Liver (tissue), 9 donors: ENCODE measurements around the gene TTC9C. TPM values are rescaled to one million over a fixed set of nuclear protein-coding genes. Genes with fewer than 3 reads are reported as not detected.

Experiments used
- DNase-seq: peaks from one replicate; pipeline ENCODE4 v3.0.0-alpha.2; 2017; ENCODE audit warnings: low spot score
- H3K27ac ChIP-seq, 2 donors: one replicate each; pipeline ENCODE4 v1.7.0; 2013; ENCODE audit warnings: inconsistent platforms in 2 of 2, low read length in 2 of 2, control low read depth in 1 of 2, low read depth in 1 of 2, mild to moderate bottlenecking in 1 of 2
- H3K27me3 ChIP-seq, 4 donors: one replicate each; pipeline versions ENCODE4 v1.6.1 to v1.7.0; 2013; ENCODE audit warnings: low read length in 3 of 4, inconsistent platforms in 1 of 4, mild to moderate bottlenecking in 1 of 4, moderate library complexity in 1 of 4; ENCODE audit not compliant: control insufficient read depth in 4 of 4, insufficient read depth in 4 of 4
- H3K36me3 ChIP-seq, 4 donors: one replicate each; pipeline versions ENCODE4 v1.6.1 to v1.7.0; 2013; ENCODE audit warnings: low read length in 3 of 4, mild to moderate bottlenecking in 3 of 4, low read depth in 1 of 4, moderate library complexity in 1 of 4; ENCODE audit not compliant: control insufficient read depth in 4 of 4, insufficient read depth in 3 of 4
- H3K4me1 ChIP-seq, 4 donors: one replicate each; pipeline versions ENCODE4 v1.6.1 to v1.7.0; 2013; ENCODE audit warnings: low read length in 3 of 4, mild to moderate bottlenecking in 3 of 4, moderate library complexity in 1 of 4; ENCODE audit not compliant: control insufficient read depth in 4 of 4, insufficient read depth in 4 of 4
- H3K4me3 ChIP-seq, 3 donors: one replicate each; pipeline versions ENCODE4 v1.6.1 to v1.7.0; 2013; ENCODE audit warnings: low read length in 3 of 3, control low read depth in 1 of 3, low read depth in 1 of 3, mild to moderate bottlenecking in 1 of 3
- H3K9ac ChIP-seq, 2 donors: one replicate each; pipeline ENCODE4 v1.7.0; 2013; ENCODE audit warnings: low read length in 2 of 2, mild to moderate bottlenecking in 2 of 2, moderate library complexity in 2 of 2, control low read depth in 1 of 2, low read depth in 1 of 2
- H3K9me3 ChIP-seq, 4 donors: one replicate each; pipeline versions ENCODE4 v1.6.1 to v1.7.0; 2013; ENCODE audit warnings: low read length in 3 of 4; ENCODE audit not compliant: control insufficient read depth in 4 of 4
- ATF3 ChIP-seq: IDR thresholded peaks from 2 replicates; pipeline ENCODE4 v1.6.1; 2016; ENCODE audit warnings: antibody characterized with exemption
- EGR1 ChIP-seq, 2 donors: IDR thresholded peaks; 2 replicates each; pipeline ENCODE4 v1.6.1; 2016 to 2018; ENCODE audit warnings: antibody characterized with exemption in 2 of 2, low read depth in 2 of 2
- FOXA1 ChIP-seq: IDR thresholded peaks from 2 replicates; pipeline ENCODE4 v1.6.1; 2016; ENCODE audit warnings: antibody characterized with exemption
- FOXA2 ChIP-seq: IDR thresholded peaks from 2 replicates; pipeline ENCODE4 v1.6.1; 2016; ENCODE audit warnings: antibody characterized with exemption
- GABPA ChIP-seq, 2 donors: IDR thresholded peaks in 1 of 2; conservative IDR thresholded peaks in 1 of 2; 2 replicates each; pipeline ENCODE4 v1.6.1; 2016; ENCODE audit warnings: antibody characterized with exemption in 2 of 2, mild to moderate bottlenecking in 1 of 2, moderate library complexity in 1 of 2
- HNF4A ChIP-seq, 2 donors: conservative IDR thresholded peaks; 2 replicates each; pipeline ENCODE4 v1.6.1; 2016; ENCODE audit warnings: antibody characterized with exemption in 2 of 2, mild to moderate bottlenecking in 2 of 2
- HNF4G ChIP-seq: IDR thresholded peaks from 2 replicates; pipeline ENCODE4 v1.6.1; 2016; ENCODE audit warnings: antibody characterized with exemption
- JUND ChIP-seq, 2 donors: IDR thresholded peaks; 2 replicates each; pipeline ENCODE4 v1.6.1; 2016; ENCODE audit warnings: antibody characterized with exemption in 2 of 2
- MAX ChIP-seq: IDR thresholded peaks from 2 replicates; pipeline ENCODE4 v1.6.1; 2016; ENCODE audit warnings: antibody characterized with exemption
- NR2F2 ChIP-seq: IDR thresholded peaks from 2 replicates; pipeline ENCODE4 v1.6.1; 2016; ENCODE audit warnings: antibody characterized with exemption
- RAD21 ChIP-seq, 2 donors: IDR thresholded peaks; 2 replicates each; pipeline ENCODE4 v1.6.1; 2016; ENCODE audit warnings: antibody characterized with exemption in 2 of 2, mild to moderate bottlenecking in 2 of 2
- REST ChIP-seq: IDR thresholded peaks from 2 replicates; pipeline ENCODE4 v1.6.1; 2016; ENCODE audit warnings: antibody characterized with exemption, mild to moderate bottlenecking
- RXRA ChIP-seq, 2 donors: IDR thresholded peaks; 2 replicates each; pipeline ENCODE4 v1.6.1; 2017 to 2018; ENCODE audit warnings: antibody characterized with exemption in 2 of 2, mild to moderate bottlenecking in 1 of 2
- SP1 ChIP-seq: IDR thresholded peaks from 2 replicates; pipeline ENCODE4 v1.6.1; 2018; ENCODE audit warnings: antibody characterized with exemption, mild to moderate bottlenecking
- TAF1 ChIP-seq: conservative IDR thresholded peaks from 2 replicates; pipeline ENCODE4 v1.6.1; 2016; ENCODE audit warnings: antibody characterized with exemption, mild to moderate bottlenecking
- YY1 ChIP-seq: IDR thresholded peaks from 2 replicates; pipeline ENCODE4 v1.6.1; 2016; ENCODE audit warnings: antibody characterized with exemption, mild to moderate bottlenecking
- ZBTB33 ChIP-seq: IDR thresholded peaks from 2 replicates; pipeline ENCODE4 v1.6.1; 2016; ENCODE audit warnings: antibody characterized with exemption
- WGBS: extraction: QIAGEN DNeasy Blood & Tissue Kit; methylation state at CpG from one replicate; pipeline ENCODE4 v1.1.7; 2013; 5-methylcytosine and 5-hydroxymethylcytosine counted together
- polyA plus RNA-seq, 2 donors: library from polyadenylated mRNA; stranded (reverse) in 1 of 2; unstranded in 1 of 2; fragments of 200-250 nt in 1 of 2; fragments of >200 nt in 1 of 2; fragmentation: Nextera tagmentation in 1 of 2; extraction: Ambion mirVana in 1 of 2; gene quantifications; one replicate each; pipeline versions ENCODE4 v1.2.1 to v1.2.3, GENCODE V29; 2013 to 2015
- total RNA-seq, 2 donors: library from RNA; depleted of rRNA; stranded (reverse); fragments of >200 nt; gene quantifications; one replicate each; pipeline ENCODE4 v1.2.3, GENCODE V29; 2014
- TF ChIP-seq, protein P1 (sequence below): fragments of 150-350 bp; IDR thresholded peaks from 2 replicates; pipeline ENCODE4 v1.5.1; 2017; ENCODE audit warnings: improper control_type of control experiment, low read depth, low read length; ENCODE audit not compliant: missing input control
- donor health status: healthy.
- donor health status: healthy.
- donor health status: healthy.
- donor health status: healthy.
- donor health status: healthy.

Gene TTC9C
- total and polyA plus RNA-seq, 4 donors, result 10.0 to 16.1 (median 13.0) TPM

- H3K9me3 ChIP-seq, result no peaks in the 10 kb centered on the region
- WGBS, result 82% methylated on average over 8 of the region's 8 CpGs
- no peak for TF ChIP-seq REST
- no peak for TF ChIP-seq RAD21 (IDR thresholded peaks at IDR 0.05)
- no peak for TF ChIP-seq ZBTB33
- no peak for TF ChIP-seq EGR1 (IDR thresholded peaks at IDR 0.05; ENCODE audit: low read depth in 2 of 2)
- TF ChIP-seq FOXA1, result no peak
- TF ChIP-seq YY1, result no peak
- TF ChIP-seq HNF4G, result no peak
- no peak for TF ChIP-seq FOXA2
- TF ChIP-seq, protein P1, sequence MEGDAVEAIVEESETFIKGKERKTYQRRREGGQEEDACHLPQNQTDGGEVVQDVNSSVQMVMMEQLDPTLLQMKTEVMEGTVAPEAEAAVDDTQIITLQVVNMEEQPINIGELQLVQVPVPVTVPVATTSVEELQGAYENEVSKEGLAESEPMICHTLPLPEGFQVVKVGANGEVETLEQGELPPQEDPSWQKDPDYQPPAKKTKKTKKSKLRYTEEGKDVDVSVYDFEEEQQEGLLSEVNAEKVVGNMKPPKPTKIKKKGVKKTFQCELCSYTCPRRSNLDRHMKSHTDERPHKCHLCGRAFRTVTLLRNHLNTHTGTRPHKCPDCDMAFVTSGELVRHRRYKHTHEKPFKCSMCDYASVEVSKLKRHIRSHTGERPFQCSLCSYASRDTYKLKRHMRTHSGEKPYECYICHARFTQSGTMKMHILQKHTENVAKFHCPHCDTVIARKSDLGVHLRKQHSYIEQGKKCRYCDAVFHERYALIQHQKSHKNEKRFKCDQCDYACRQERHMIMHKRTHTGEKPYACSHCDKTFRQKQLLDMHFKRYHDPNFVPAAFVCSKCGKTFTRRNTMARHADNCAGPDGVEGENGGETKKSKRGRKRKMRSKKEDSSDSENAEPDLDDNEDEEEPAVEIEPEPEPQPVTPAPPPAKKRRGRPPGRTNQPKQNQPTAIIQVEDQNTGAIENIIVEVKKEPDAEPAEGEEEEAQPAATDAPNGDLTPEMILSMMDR, result no peak
- TF ChIP-seq JUND (IDR thresholded peaks at IDR 0.05), result no peak
- no peak for TF ChIP-seq ATF3
- no peak for TF ChIP-seq TAF1
- TF ChIP-seq NR2F2, result no peak
- TF ChIP-seq RXRA (IDR thresholded peaks at IDR 0.05), result no peak
- no peak for TF ChIP-seq GABPA (IDR thresholded peaks at IDR 0.05 in 1 of 2, conservative IDR thresholded peaks at IDR 0.05 in 1 of 2)
- no peak for TF ChIP-seq SP1
- TF ChIP-seq HNF4A (conservative IDR thresholded peaks at IDR 0.05), result no peak
- TF ChIP-seq MAX, result no peak
- no peak for DNase-seq
- H3K9ac ChIP-seq, result peak overlapping the region; percentile 37 to 50
- peaks cover 0 to 4% (median 1%) of the 10 kb centered on the region in 4 donors for H3K36me3 ChIP-seq
- H3K4me3 ChIP-seq, result peak overlapping the region; percentile 66 to 77 (median 72)
- peak overlapping the region; percentile 79 to 80 for H3K27ac ChIP-seq
- H3K4me1 ChIP-seq, result peaks cover 14 to 44% (median 35%) of the 10 kb centered on the region in 4 donors
- no peaks in the 10 kb centered on the region for H3K27me3 ChIP-seq
Observed at GRCh38 chr11:62706850-62707247, 21.4 kb upstream of the TTC9C start.
